GM19025 (cell line): ENCODE measurements around the gene MMP19.

Experiments used
- ATAC-seq: cut with Tn5 transposase; IDR thresholded peaks from one replicate; pipeline ENCODE4 v1.9.1; 2021; ENCODE audit warnings: mild to moderate bottlenecking, low read depth, moderate library complexity; ENCODE audit not compliant: unreplicated experiment

MMP19 gene

DNA sequence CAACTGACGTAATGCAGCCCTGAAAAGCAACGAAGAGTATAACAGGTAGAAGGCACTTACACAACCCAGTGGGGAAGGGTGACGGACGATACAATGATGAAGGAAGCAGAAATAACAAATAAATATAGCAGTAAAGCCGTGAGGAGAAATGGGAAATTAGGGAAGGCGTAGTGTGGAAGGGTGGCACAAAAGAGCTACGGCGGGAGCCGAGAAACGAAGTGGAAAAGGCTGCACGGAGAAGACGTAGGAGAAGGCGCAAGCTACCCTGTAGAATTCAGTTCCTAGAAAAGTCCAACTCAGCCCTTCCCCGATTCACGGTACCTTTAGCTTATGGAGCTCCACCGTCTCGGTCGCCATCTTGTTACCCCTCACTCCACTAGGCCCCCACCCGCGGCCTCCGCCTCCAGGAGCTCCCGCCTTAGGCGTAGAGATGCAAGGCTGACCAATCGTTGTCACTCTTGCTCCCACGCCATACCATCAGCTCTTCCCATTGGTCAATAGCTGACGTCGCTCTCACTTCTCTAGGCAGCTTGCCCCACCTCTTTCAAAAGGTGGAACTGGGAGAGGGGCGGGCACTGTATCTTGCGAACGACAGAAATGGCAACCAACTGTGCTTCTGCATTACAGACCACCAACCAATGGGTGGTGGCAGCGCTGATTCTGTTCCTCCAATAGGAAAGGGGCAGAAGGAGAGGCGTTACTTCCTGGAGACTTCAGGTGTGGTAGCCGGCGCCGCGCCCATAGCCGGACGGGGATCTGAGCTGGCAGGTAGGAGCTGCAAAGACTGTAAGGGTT lies 25.2 kb downstream of the MMP19 start, which contains the start of the genes ORMDL2 and SARNP:
Gene ORMDL2 (plus strand): TSS at position 697 of the 795 bp plus-strand sequence. CDS start 959 bp downstream, outside the sequence.
Gene SARNP (minus strand): TSS at position 380 of the 795 bp plus-strand sequence. CDS start 23 bp downstream, at position 357.
- peak; percentile 98 for ATAC-seq

GRCh38 chr12:55816881-55817344 lies 25.8 kb downstream of the MMP19 start:
- ATAC-seq: no peak

GRCh38 chr12:55815473-55815872 lies 27.3 kb downstream of the MMP19 start:
- no peak for ATAC-seq

DNA sequence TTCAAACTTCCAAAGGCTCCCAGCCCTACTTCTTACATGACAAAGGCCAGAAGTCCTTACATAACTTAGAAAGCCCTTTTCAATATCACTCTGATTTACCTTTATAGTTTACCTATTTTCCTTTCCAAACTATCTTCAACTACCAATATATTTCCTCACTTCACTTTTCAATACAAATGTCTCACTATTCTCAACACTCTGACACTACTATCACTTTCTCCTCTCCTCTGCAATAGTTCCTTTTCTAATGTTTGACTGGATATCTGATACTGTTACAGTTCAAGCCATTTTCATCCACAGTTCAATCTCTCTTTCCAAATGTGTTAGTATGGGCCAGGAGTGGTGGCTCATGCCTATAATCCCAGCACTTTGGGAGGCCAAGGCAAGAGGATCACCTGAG lies 28.5 kb downstream of the MMP19 start:
- ATAC-seq: no peak

GRCh38 chr12:55812088-55812487 lies 30.6 kb downstream of the MMP19 start:
- ATAC-seq: no peak

DNA sequence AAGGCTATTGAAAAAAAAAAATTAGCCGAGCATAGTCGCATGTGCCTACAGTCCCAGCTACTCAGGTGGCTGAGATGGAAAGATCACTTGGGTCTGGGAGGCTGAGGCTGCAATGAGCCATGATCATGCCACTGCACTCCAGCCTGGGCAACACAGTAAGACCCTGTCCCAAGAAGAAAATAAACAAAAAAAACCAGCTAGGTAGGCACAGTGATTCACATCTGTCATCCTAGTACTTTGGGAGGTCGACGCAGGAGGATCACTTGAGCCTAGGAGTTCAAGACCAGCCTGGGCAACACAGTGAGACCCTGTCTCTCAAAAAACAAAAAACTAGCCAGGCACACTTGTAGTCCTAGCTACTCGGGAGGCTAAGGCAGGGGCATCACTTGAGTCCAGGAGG lies 33.5 kb downstream of the MMP19 start:
- no peak for ATAC-seq

GRCh38 chr12:55806982-55807381 lies 35.8 kb downstream of the MMP19 start:
- ATAC-seq: no peak

GRCh38 chr12:55797550-55797949 lies 45.2 kb downstream of the MMP19 start:
- no peak for ATAC-seq

DNA sequence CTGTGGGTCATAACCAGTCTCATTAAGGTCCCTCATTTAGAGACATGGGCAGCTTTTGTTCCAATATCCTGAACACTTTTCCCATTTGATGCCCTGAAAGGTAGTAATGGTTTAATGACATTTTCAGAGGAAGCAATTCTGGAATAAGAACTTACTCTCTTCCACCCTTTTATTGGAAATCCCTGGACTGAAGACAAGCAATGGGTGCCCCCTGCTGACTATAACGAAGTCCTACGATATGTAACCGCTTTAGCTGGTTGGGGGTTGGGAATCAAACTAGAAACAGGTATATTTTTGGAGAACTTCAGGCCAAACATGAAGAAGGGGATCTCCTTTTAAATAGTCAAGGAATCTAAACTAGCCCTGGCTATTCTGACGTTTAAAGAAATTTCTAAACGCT lies 45.7 kb downstream of the MMP19 start:
- no peak for ATAC-seq

- ATAC-seq: no peak
Observed at GRCh38 chr12:55795950-55796349, 46.8 kb downstream of the MMP19 start.

GRCh38 chr12:55789893-55790292 lies 52.8 kb downstream of the MMP19 start:
- ATAC-seq: no peak

DNA sequence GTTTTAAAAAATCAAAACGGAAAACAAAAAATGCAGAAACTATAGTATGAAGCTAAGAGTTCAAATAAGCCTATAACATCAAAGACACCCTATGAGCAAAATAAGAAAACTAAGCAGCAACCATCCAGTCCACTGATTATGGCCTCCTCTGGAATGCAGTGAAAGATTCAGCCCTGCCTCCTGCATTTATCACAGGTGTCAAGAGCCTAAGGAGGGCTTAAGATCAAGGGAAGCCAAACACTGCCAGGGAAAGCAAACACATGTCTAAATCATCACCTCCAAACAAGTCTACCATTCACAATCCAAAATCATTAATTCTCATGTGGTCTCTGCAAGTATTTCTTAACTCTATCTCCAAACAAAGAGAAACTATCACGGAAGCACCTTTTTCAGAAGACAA lies 53.6 kb downstream of the MMP19 start:
- ATAC-seq: no peak

DNA sequence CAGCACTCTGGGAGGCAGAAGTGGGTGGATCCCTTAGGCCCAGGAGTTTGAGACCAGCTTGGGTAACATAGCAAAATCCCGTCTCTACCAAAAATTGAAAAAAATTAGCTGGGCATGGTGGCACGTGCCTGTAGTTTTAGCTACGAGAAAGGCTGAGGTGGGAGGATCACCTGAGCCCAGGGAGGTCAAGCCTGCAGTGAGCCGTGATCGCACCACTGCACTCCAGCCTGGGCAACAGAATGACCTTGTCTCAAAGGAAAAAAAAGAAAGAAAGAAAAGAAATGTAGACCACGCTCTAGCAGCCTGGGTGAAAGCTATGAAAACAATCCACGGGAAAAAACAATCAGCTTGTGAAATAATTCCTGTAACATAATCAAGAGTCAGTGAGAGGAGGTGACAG lies 54.2 kb downstream of the MMP19 start:
- ATAC-seq: no peak
